ENCODE results near the gene NOX3. TPM values are rescaled to one million over a fixed set of nuclear protein-coding genes. Genes with fewer than 3 reads are reported as not detected.

Gene NOX3
- total and polyA plus RNA-seq, 2 of the 8 experiments (the other 6 are each of a cell fraction or from before 2014, with no cell fraction given), result not detected

GRCh38 chr6:155504848-155505607 is 49.4 kb upstream of the NOX3 start (continued):
- TF ChIP-seq SIN3A (conservative IDR thresholded peaks at IDR 0.05 in 1 of 2, IDR thresholded peaks at IDR 0.05 in 1 of 2; ENCODE audit: low read depth in 1 of 2, low read length in 2 of 2), result no peak
